Hepatocyte (in vitro differentiated cells): ENCODE measurements around the gene SERPINB6.

Experiments used
- EZH2 ChIP-seq: fragments of 200-600 bp; sonication (generic); IDR thresholded peaks from 2 replicates; pipeline ENCODE4 v1.6.1; 2016; ENCODE audit warnings: antibody characterized with exemption, mild to moderate bottlenecking, borderline replicate concordance
- EZH2phosphoT487 ChIP-seq: fragments of 200-600 bp; sonication (generic); IDR thresholded peaks from one replicate; pipeline ENCODE4 v1.6.1; 2018; ENCODE audit warnings: antibody characterized with exemption, mild to moderate bottlenecking, low read depth, moderate library complexity; ENCODE audit not compliant: unreplicated experiment, severe bottlenecking
- TF ChIP-seq, protein P1 (sequence below): fragments of 200-600 bp; sonication (generic); IDR thresholded peaks from 2 replicates; pipeline ENCODE4 v1.5.1; 2016; ENCODE audit warnings: antibody characterized with exemption, mild to moderate bottlenecking; ENCODE audit not compliant: poor library complexity

- TF ChIP-seq EZH2phosphoT487 (no peak), EZH2 (no peak)
- TF ChIP-seq, protein P1, sequence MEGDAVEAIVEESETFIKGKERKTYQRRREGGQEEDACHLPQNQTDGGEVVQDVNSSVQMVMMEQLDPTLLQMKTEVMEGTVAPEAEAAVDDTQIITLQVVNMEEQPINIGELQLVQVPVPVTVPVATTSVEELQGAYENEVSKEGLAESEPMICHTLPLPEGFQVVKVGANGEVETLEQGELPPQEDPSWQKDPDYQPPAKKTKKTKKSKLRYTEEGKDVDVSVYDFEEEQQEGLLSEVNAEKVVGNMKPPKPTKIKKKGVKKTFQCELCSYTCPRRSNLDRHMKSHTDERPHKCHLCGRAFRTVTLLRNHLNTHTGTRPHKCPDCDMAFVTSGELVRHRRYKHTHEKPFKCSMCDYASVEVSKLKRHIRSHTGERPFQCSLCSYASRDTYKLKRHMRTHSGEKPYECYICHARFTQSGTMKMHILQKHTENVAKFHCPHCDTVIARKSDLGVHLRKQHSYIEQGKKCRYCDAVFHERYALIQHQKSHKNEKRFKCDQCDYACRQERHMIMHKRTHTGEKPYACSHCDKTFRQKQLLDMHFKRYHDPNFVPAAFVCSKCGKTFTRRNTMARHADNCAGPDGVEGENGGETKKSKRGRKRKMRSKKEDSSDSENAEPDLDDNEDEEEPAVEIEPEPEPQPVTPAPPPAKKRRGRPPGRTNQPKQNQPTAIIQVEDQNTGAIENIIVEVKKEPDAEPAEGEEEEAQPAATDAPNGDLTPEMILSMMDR, result no peak
Observed at GRCh38 chr6:2934057-2934456, 37.3 kb downstream of the SERPINB6 start.
